ENCODE data around the gene COMMD6. TPM values are rescaled to one million over a fixed set of nuclear protein-coding genes. Genes with fewer than 3 reads are reported as not detected.

The COMMD6 gene
- total and polyA plus RNA-seq, 2 of the 4 experiments (the other 2 are of a cell fraction), result 63.5 to 144 TPM

GRCh38 chr13:75485286-75486062, 52.2 kb downstream of the COMMD6 start:
- Histone ChIP-seq H3K79me1 (ENCODE audit: low read depth in 1 of 2, low read length in 2 of 2) (peaks cover 0 to 4% of the 10 kb centered on the region in 2 experiments; a peak in 1 of 4 replicates), H4K8ac (ENCODE audit: low read depth in 2 of 2, low read length in 2 of 2) (no peak overlapping the region), H2BK5ac (ENCODE audit: low read depth, low read length, poor library complexity, severe bottlenecking) (no peak overlapping the region), H2AK9ac (replicated peaks; ENCODE audit: low read depth, low read length, poor library complexity) (no peak overlapping the region), H3K4ac (ENCODE audit: low read depth, low read length) (0 out of 2 replicates have a peak overlapping the region, but pooled peaks have one; percentile 46), H3K23ac (ENCODE audit: low read depth, low read length) (no peak overlapping the region), H2AFZ (replicated peaks; ENCODE audit: low read length, poor library complexity) (no peak overlapping the region), H2AK5ac (ENCODE audit: low read depth, low read length) (no peak overlapping the region), H3K4me1 (ENCODE audit: control insufficient read depth, insufficient read depth, low read length) (peaks cover 3% of the 10 kb centered on the region; the same call in 1 of the 2 replicates), H3K9me1 (ENCODE audit: insufficient read depth, low read length) (0 out of 2 replicates have a peak, but pooled peaks cover 4% of the 10 kb centered on the region), H4K5ac (ENCODE audit: low read depth, low read length) (no peak overlapping the region), H3K14ac (replicated peaks; ENCODE audit: low read depth, low read length) (no peak overlapping the region), H3K9ac (ENCODE audit: low read depth, low read length) (no peak overlapping the region), H3K27me3 (ENCODE audit: control insufficient read depth, insufficient read depth, low read length) (no peaks in the 10 kb centered on the region), H3K4me3 (ENCODE audit: insufficient read depth, low read depth, low read length) (no peak overlapping the region), H4K20me1 (ENCODE audit: insufficient read depth, low read length) (0 out of 2 replicates have a peak, but pooled peaks cover 3% of the 10 kb centered on the region), H3K27ac (ENCODE audit: insufficient read depth, low read length) (no peak overlapping the region), H3K4me2 (ENCODE audit: low read depth, low read length) (no peak overlapping the region), H2BK15ac (ENCODE audit: low read depth, low read length) (0 out of 3 replicates have a peak overlapping the region, but pooled peaks have one; percentile 70), H2BK120ac (ENCODE audit: low read depth, low read length) (peak overlapping the region; percentile 49; the same call in 1 of the 2 replicates), H3K18ac (ENCODE audit: low read depth, low read length) (peak overlapping the region; percentile 58; the same call in 1 of the 2 replicates), H4K91ac (ENCODE audit: insufficient read depth, low read depth, low read length) (no peak overlapping the region), H3K9me3 (ENCODE audit: control insufficient read depth, insufficient read depth, low read length) (no peaks in the 10 kb centered on the region), H2BK20ac (ENCODE audit: low read depth, low read length) (0 out of 2 replicates have a peak overlapping the region, but pooled peaks have one; percentile 4), H3K56ac (ENCODE audit: extremely low read depth, insufficient read depth, low read length) (no peak overlapping the region), H3K36me3 (ENCODE audit: control insufficient read depth, insufficient read depth, low read length) (no peaks in the 10 kb centered on the region)
- no CpG with 5 or more reads among the region's 1 CpG for WGBS, 2 experiments (ENCODE audit: extremely low coverage in 2 of 2, insufficient read length in 1 of 2)
- TF ChIP-seq MAFK (IDR thresholded peaks at IDR 0.05; ENCODE audit: low read depth, low read length) (peak; percentile 29), BHLHE40 (IDR thresholded peaks at IDR 0.05; ENCODE audit: low read depth, low read length) (no peak), SMC3 (IDR thresholded peaks at IDR 0.05; ENCODE audit: low read depth, low read length) (no peak), NFE2L2 (IDR thresholded peaks at IDR 0.05; ENCODE audit: low read depth, low read length) (peak; percentile 73), RCOR1 (IDR thresholded peaks at IDR 0.05; ENCODE audit: insufficient replicate concordance, low read length) (no peak), FOS (IDR thresholded peaks at IDR 0.05; ENCODE audit: low read depth, low read length) (no peak)
- DNase-seq (peak; percentile 61), ATAC-seq (ENCODE audit: low read depth) (no peak)
- POLR2A ChIA-PET (ENCODE audit: unreplicated experiment), result no interaction called here
- CTCF ChIA-PET, result interaction anchor here (0.6 kb wide), 1 partner anchor 183 kb away, joined by 3 read pairs; no protein-coding TSS in a partner anchor
- dilution Hi-C loops (cut with HindIII; ENCODE audit: low sequenced_read_pairs, unreplicated experiment), result no loop called here
- BruUV-seq (replicated peaks), result no TSS peak
- in situ Hi-C loops (cut with MboI; ENCODE audit: low sequenced_read_pairs), result no loop called here
- intact Hi-C loops (cut with micrococcal nuclease), result no loop called here

Measured in IMR-90 (cell line).